NCI-H146 treated with DMSO at 0.1 percent for 48 hours (cell line): ENCODE measurements around the gene KCNMA1.

ENCODE experiments used
- DNase-seq: peaks from one replicate; lab custom pipeline; 2025; ENCODE audit not compliant: unreplicated experiment; lab: John Stamatoyannopoulos, UW

KCNMA1 gene

DNA sequence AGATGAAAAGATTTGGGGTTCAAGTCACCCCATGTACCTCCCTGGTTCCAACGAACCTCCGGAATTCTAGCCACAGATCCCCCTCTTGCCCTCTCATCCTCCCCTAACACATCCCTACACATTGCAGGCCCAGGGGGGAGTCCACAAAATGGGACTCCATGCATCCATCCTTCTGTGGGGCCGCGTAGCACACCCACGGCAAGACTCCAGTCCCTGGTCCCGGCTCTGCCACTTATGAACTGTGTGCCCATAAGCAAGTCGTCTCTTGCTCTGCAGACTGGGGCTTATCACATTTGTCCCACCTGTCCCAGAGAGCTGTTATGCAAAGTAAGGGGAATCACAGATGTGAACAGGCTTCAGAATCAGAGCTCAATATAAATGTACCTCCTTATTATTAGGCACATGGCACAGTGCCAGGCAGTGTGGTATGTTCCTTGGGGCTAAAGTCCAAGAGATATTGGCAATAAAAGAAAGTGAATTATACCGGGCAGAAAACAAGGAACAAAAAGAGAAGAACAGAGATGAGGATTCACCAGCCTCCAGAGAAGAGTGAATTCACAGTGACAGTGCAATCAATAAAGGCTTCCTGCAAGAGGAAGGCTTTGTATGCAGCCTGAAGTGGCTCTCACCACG lies 73.9 kb downstream of the KCNMA1 start:
- no peak for DNase-seq

DNA sequence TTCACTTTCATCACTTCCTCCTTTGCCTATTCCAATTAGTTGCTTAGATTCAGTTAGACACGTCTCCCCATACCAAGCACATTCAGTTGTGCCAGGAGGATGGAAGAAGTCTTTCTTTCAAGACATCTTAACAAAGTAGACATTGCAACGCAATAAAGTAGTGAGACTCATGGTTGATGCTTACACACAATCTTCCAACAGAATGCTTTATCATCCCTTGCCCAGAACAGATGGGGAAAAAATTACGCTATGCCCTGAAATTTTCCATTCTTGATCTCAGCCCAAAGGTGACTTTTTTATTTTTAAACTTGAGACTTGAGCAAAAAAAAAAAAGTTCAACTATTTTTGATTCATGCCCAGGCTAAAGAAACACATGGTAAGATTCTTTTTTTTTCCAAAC lies 74.9 kb downstream of the KCNMA1 start:
- DNase-seq: no peak

DNA sequence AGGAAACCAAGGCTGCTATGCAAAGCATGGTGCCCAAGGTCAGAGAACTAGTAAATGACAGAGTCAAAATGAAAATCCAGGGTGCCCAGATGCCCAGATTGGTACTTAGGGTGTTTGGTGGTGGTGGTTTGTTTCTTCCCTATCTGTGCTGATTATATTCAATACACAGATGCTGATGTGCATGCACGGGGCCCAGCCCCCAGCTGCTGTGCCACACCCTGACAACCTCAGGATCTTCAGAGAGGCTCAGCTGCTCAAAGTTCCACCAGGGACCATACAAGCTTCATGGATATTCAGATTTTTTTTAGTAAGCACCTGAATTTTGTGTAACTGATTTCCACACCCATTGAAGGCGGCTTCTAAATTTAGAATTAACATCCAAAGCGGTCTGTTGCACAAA lies 75.6 kb downstream of the KCNMA1 start:
- no peak for DNase-seq

DNA sequence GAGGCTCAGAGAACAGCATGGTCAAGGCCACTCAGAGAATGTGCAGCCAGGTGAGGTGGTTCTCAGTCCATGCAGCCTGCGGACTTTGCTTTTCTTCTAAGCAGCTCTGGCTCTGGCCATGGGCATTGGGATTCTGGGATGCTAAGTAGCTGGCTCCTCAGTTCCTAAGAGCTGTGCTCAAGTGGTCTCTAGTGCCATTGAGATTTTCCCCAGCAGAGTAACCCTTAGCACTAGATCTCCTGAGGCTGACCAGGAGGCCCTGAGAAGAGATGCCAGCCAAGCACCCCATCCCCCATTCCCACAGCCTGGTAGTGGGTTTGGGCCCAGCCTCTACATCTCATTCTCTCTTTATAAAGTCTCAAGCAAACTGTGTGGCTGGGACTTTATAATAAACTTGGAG lies 77.1 kb downstream of the KCNMA1 start:
- no peak for DNase-seq

DNA sequence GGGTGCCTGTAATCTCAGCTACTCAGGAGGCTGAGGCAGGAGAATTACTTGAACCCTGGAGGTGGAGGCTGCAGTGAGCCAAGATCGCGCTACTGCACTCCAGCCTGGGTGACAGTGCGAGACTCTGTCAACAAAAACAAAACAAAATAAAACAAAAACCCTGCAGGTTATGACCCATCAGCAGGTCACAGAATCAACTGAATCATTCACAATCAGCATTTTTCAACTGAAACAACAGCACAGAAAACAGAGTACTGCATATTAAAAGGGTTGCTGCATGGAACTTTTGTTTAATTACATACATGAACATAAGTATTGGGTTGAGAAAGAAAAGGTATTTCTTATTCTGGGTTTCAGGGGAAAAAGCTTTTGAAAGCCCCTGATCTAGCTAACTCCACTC lies 77.6 kb downstream of the KCNMA1 start:
- DNase-seq: no peak

DNA sequence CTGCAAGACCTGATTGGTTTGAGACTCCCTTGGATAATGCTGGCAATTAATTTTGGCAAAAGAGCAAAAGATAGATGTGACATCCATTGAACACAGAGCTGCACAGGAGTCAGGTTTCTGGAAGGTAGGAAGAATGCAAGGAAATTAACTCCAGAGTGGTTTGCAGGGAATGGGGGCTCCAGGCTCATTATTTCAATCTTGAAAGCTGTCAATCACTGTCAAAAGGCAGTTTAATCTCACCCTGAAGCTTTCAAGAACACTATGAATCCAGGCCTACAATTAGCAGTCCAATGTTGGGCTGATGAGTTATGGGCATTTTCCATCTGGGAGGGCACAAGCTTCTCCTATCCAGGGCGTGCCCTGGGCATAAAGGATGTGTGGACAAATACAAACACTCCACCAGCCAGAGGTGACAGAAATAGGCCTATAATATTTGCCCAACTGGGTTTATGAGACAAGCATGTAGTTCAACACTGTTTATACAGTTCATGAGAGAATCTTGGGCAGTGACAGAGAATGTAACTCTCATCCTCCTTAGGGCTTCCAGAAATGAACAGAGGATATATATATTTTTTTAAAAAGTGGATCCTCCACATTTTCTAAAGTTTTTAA lies 80.5 kb downstream of the KCNMA1 start:
- DNase-seq: no peak

DNA sequence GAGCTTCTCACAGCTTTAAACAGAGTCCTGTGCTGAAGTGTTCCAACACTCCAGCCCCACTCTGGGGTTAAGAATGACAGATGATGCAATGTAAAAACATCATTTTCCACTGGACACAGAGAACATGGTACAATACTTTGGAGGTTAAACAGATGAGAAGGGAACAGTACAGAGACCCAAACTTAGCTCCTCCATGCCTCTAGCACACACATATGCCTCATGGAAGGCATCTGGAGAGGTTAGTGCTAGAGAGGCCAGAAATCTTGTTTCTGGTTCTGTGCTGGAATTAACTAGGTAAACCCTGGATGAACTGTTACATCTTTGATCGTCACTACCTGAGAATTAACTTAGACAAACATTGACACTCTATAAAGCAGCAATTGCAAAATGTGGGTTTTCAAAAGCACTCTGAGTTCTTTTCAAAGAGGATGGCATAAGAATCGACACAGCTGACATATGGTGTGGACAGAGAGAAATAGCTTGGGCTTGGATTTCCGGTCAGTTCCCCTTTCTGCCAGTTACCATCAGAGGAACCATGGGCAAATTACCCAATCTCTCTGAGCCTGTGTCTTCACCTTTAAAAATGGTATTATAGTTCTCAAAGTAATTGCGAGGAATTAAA lies 81.9 kb downstream of the KCNMA1 start:
- no peak for DNase-seq

DNA sequence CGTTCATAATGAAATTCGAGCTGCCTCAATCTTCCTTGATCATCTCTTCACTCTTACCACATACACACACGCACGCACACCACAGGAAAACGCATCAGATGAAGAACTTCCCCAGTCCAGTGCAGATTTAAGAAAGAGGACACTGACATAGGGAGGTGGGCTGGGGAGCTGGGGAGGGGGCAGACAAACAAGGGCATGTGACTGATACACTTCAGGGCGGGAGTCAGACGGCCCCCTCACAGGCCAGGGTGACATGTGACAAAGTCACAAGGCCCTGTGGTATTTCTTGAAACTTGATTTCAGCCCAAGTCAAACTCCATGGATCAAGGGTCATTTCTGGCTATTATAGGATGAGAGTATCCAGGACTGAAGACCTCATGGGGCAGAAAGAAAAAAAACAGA lies 82.6 kb downstream of the KCNMA1 start:
- DNase-seq: no peak

DNA sequence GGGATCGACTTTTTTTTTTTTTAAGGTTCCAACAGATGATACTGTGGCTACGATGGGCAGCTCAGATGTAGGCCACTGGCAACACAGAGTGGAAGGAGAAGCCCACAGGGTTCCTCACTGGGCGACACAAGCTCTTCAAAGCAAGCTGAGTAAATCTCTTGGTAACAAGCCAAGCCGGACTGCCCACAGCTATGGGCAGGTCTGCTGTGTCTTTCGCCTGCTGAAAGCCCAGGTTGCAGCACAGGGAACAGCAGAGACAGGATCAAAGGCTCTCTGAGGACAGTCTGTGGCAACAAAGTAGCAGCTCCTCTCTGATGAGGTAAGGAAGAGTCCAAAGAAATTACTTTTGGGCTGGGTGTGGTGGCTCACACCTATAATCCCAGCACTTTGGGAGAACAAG lies 83.6 kb downstream of the KCNMA1 start:
- DNase-seq: no peak

DNA sequence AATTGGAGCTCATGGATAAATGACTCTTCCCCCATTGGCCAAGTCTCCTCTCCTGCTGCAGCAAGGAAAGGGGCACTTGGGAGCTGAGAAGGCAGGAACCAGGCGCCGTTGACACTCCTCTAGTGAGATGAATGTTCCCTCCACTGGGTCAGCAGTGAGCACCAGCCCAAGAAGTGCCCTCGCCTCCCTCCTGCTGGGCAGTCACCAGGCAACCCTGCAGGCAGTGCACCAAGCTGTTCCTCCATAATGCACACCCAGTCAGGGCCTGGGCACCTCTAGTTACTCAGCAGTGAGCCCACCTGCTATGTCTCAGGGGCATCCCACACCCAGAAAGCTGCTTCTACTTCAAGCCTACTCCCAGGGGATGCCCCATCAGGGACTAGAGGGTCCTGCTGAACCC lies 84.3 kb downstream of the KCNMA1 start:
- DNase-seq: no peak

DNA sequence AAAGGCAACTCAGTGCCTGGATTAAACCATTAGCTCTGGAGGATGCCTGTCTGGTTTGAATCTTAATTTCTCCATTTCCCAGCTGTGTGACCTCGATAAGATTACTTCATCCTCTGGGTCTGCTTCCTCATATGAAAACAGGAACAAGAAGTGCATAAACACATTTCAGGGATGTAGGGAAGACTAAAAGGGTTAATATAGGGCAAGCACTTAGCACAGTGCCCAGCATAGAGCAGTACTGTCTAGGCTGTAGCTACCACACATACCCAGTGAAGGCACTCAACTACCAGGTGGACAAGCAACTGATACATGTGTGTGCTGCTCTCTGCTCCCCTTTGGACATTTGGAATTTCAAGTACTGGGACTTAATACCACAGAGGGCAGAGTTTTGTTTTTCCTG lies 85.4 kb downstream of the KCNMA1 start:
- no peak for DNase-seq

DNA sequence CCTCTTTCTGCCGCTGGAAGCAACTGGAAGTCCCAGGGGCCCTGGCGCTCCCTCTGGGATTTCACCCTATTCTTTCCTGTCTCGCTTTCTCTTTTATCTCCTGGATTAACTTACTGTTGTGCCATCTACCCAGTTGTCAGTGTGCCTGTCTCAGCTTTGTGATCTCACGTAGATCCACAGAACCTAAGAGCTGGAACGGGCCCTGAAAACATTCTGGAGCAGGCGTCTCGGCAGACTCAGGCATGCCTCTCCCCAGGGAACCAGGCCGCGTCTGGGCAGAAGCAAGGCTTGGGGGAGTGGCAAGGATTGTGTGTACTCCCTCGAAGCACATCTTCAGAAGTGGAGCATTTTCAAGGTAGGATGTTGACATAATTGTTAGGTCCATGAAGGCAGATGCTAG lies 87.2 kb downstream of the KCNMA1 start:
- DNase-seq: no peak

DNA sequence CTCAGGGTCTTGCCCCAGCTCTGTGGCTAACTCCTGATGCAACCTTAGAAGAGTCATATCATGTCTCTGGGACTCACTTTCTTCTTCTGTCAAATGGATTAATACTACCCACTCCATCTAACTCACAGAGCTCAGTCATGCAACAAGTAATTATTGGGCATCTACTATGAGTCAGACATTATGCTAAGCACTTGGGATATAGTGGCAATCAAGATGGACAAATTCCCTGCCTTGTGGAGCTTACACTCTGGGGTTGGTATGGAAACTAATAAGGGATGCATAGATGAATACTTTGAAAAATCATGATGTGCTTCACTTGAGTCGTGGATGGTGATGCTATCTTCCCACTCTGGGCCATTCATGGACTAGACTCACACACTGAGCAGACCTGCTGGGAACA lies 88.9 kb downstream of the KCNMA1 start:
- DNase-seq: no peak

DNA sequence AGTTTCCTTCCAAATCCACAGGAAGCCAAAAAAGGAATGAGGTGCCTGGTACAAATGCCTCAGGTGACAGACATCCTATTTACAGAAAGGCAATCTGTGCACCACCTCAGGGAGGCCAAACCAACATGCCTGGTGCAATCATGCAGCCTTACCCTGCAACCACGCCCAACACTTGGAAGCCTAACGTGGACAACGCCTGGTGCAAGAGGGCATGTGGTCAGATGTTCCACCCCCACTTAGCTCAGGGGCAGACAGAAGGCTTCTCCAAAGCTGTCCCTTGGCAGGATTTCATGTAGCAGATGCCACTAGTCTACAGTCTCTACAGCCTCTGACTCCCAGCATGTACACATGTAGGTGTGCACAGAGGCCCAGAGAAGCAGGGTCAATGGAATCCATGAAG lies 89.5 kb downstream of the KCNMA1 start:
- no peak for DNase-seq

DNA sequence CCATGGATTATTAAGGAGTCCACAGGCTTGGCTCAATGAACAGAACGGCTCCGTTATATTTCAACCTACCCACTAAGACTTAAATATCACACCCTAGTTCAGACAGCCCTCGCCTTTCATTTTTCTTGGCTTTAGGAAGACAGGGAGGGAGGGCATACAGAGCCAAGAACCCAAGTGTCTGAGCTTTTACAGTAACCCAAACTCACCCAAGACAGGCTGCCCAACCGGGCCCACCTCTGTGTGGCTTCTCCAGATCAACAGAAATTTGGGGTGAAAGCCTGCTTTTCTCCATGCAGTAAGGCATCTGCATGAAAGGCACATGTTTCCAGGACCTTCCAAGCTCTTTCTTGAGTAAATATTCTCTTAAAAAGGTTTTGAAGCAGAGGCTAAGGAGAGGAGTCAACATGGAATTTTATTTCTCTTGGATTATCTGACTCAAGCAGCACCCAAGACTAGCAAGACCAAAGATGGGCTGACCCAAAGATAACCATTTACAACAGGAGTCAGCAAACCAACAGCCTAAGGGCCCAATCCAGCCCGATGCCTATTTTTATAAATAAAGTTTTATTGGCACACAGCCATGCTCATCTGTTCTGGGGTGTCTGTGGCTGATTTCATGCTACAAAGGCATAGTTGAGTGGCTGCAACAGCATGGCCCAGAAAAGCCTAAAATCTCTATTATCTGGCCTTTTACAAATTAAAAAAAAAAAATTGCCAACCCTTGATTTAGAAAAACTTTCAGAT lies 90.1 kb downstream of the KCNMA1 start:
- no peak for DNase-seq

DNA sequence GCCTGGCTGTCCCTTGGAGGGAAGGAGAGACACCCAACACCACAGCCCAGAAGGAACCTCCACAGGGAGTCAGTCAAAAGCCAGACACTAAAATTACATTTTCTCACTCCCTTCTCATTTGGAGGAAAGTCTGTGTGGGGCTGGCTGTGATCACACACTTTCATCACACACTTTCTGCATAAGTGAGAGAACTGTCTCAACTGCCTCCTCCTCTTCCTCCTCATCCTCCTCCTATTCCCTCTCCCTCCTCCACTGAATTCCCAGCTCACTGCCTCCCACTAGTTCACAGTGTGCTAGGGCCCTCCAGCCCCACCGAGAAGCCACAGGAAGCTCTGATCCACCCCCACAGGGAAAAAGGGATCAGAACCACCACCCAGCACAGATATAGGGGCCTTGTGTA lies 91.6 kb downstream of the KCNMA1 start:
- no peak for DNase-seq

DNA sequence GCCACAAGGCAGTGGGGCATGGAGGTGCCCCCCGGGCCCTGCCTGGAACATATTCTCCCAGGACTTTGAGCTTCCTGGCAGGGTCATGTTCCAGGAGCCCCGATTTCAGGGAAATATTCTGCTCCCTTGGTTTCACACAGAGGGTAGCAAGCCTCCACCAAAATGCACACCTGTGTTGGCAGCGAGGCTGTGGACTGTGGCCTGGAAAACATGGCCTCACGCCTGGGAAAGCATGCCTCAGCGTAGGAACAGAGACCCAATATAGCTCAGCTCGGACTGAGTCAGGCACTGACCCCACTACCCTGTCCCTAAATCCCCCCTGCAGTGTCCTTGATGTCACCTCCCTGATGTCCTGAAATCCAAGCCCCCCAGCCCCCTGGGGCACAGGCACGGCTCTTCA lies 92.0 kb downstream of the KCNMA1 start:
- DNase-seq: no peak

DNA sequence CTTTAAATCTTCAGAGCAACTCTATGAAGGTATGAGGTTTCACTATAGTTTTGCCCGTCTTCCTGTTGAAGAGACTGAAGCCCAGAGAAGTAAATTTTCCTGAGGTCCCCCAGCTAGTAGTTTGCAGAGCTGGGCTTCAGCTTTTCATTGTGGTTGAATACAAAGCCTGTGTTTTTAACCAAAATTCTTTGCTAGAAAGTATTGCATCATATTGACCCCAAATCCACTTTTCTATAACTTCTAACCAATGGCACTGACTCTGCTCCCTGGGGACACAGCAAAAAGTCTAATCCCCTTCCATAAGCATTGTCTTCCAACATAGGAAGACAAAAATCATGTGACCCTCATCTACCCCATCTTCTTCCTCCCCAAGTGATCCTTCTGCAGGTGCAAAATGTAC lies 93.0 kb downstream of the KCNMA1 start:
- no peak for DNase-seq

DNA sequence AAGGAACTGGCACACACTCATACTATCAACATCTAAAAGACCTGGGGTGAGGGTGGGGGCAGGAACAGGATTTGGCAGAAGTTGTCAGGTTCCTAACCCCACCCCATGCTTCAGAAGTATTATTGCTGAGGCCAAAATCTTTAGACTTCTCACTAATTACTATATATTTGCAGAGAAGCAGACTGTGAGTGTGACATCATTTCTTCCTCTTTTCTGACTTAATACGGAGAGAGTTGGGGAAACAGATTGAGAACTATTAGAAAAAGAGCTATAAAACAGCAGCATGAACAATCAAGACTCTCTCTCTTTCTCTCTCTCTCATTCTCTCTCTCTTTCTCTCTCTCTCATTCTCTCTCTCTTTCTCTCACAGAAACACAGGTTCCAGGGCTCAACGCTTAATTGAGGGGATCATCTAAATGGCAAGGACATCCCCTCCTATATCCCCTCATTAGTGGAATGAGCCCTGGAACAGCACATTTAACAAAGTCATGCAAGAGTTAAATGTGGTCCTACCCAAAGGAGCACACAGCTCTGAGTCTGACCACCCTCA lies 94.8 kb downstream of the KCNMA1 start:
- no peak for DNase-seq

DNA sequence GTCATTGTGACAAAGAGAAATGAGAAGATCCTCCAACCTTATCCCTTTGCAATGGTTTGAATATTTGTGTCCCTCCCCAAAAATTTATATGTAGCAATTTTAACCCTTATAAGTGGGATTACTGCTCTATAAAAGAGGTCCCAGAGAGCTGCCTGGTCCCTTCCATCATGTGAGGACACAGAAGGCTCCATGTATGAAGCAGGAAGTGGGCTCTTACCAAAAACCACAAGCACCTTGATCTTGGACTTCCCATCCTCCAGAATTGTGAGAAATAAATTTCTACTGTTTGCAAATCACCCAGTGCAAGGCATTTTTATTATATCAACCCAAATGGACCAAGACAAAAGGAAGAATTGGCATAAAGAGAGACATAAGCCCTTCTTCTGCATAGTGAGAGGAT lies 95.7 kb downstream of the KCNMA1 start:
- DNase-seq: no peak

DNA sequence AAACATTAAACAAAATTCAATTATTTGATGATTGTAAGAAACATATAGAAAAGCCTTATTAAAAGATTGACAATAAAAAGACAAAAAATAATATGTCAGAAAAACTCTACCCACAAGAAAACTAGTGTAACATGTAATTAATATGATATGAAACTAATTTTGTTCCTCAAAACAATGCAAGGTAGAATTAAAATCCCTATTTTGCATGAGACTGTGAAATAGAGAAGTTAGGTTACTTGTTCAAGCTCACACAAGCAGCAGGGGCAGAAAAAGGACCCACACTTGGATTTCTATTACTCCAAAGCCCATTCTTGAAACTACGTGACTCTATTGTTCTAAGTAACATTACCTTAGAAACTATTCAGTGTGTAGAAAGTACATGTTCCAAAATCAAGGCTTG lies 96.4 kb downstream of the KCNMA1 start:
- no peak for DNase-seq
